Liver (tissue), 9 donors: ENCODE data around the gene RGP1. TPM values are rescaled to one million over a fixed set of nuclear protein-coding genes. Genes with fewer than 3 reads are reported as not detected.

Experiments
- DNase-seq: peaks from one replicate; pipeline ENCODE4 v3.0.0-alpha.2; 2017; ENCODE audit warnings: low spot score
- H3K27ac ChIP-seq, 2 donors: one replicate each; pipeline ENCODE4 v1.7.0; 2013; ENCODE audit warnings: inconsistent platforms in 2 of 2, low read length in 2 of 2, control low read depth in 1 of 2, low read depth in 1 of 2, mild to moderate bottlenecking in 1 of 2
- H3K27me3 ChIP-seq, 4 donors: one replicate each; pipeline versions ENCODE4 v1.6.1 to v1.7.0; 2013; ENCODE audit warnings: low read length in 3 of 4, inconsistent platforms in 1 of 4, mild to moderate bottlenecking in 1 of 4, moderate library complexity in 1 of 4; ENCODE audit not compliant: control insufficient read depth in 4 of 4, insufficient read depth in 4 of 4
- H3K36me3 ChIP-seq, 4 donors: one replicate each; pipeline versions ENCODE4 v1.6.1 to v1.7.0; 2013; ENCODE audit warnings: low read length in 3 of 4, mild to moderate bottlenecking in 3 of 4, low read depth in 1 of 4, moderate library complexity in 1 of 4; ENCODE audit not compliant: control insufficient read depth in 4 of 4, insufficient read depth in 3 of 4
- H3K4me1 ChIP-seq, 4 donors: one replicate each; pipeline versions ENCODE4 v1.6.1 to v1.7.0; 2013; ENCODE audit warnings: low read length in 3 of 4, mild to moderate bottlenecking in 3 of 4, moderate library complexity in 1 of 4; ENCODE audit not compliant: control insufficient read depth in 4 of 4, insufficient read depth in 4 of 4
- H3K4me3 ChIP-seq, 3 donors: one replicate each; pipeline versions ENCODE4 v1.6.1 to v1.7.0; 2013; ENCODE audit warnings: low read length in 3 of 3, control low read depth in 1 of 3, low read depth in 1 of 3, mild to moderate bottlenecking in 1 of 3
- H3K9ac ChIP-seq, 2 donors: one replicate each; pipeline ENCODE4 v1.7.0; 2013; ENCODE audit warnings: low read length in 2 of 2, mild to moderate bottlenecking in 2 of 2, moderate library complexity in 2 of 2, control low read depth in 1 of 2, low read depth in 1 of 2
- H3K9me3 ChIP-seq, 4 donors: one replicate each; pipeline versions ENCODE4 v1.6.1 to v1.7.0; 2013; ENCODE audit warnings: low read length in 3 of 4; ENCODE audit not compliant: control insufficient read depth in 4 of 4
- ATF3 ChIP-seq: IDR thresholded peaks from 2 replicates; pipeline ENCODE4 v1.6.1; 2016; ENCODE audit warnings: antibody characterized with exemption
- CTCF ChIP-seq: fragments of 150-350 bp; IDR thresholded peaks from 2 replicates; pipeline ENCODE4 v1.5.1; 2017; ENCODE audit warnings: improper control_type of control experiment, low read depth, low read length; ENCODE audit not compliant: missing input control
- EGR1 ChIP-seq, 2 donors: IDR thresholded peaks; 2 replicates each; pipeline ENCODE4 v1.6.1; 2016 to 2018; ENCODE audit warnings: antibody characterized with exemption in 2 of 2, low read depth in 2 of 2
- FOXA1 ChIP-seq: IDR thresholded peaks from 2 replicates; pipeline ENCODE4 v1.6.1; 2016; ENCODE audit warnings: antibody characterized with exemption
- FOXA2 ChIP-seq: IDR thresholded peaks from 2 replicates; pipeline ENCODE4 v1.6.1; 2016; ENCODE audit warnings: antibody characterized with exemption
- GABPA ChIP-seq, 2 donors: IDR thresholded peaks in 1 of 2; conservative IDR thresholded peaks in 1 of 2; 2 replicates each; pipeline ENCODE4 v1.6.1; 2016; ENCODE audit warnings: antibody characterized with exemption in 2 of 2, mild to moderate bottlenecking in 1 of 2, moderate library complexity in 1 of 2
- HNF4G ChIP-seq: IDR thresholded peaks from 2 replicates; pipeline ENCODE4 v1.6.1; 2016; ENCODE audit warnings: antibody characterized with exemption
- MAX ChIP-seq: IDR thresholded peaks from 2 replicates; pipeline ENCODE4 v1.6.1; 2016; ENCODE audit warnings: antibody characterized with exemption
- NR2F2 ChIP-seq: IDR thresholded peaks from 2 replicates; pipeline ENCODE4 v1.6.1; 2016; ENCODE audit warnings: antibody characterized with exemption
- RAD21 ChIP-seq, 2 donors: IDR thresholded peaks; 2 replicates each; pipeline ENCODE4 v1.6.1; 2016; ENCODE audit warnings: antibody characterized with exemption in 2 of 2, mild to moderate bottlenecking in 2 of 2
- REST ChIP-seq: IDR thresholded peaks from 2 replicates; pipeline ENCODE4 v1.6.1; 2016; ENCODE audit warnings: antibody characterized with exemption, mild to moderate bottlenecking
- SP1 ChIP-seq: IDR thresholded peaks from 2 replicates; pipeline ENCODE4 v1.6.1; 2018; ENCODE audit warnings: antibody characterized with exemption, mild to moderate bottlenecking
- TAF1 ChIP-seq: conservative IDR thresholded peaks from 2 replicates; pipeline ENCODE4 v1.6.1; 2016; ENCODE audit warnings: antibody characterized with exemption, mild to moderate bottlenecking
- YY1 ChIP-seq: IDR thresholded peaks from 2 replicates; pipeline ENCODE4 v1.6.1; 2016; ENCODE audit warnings: antibody characterized with exemption, mild to moderate bottlenecking
- WGBS: extraction: QIAGEN DNeasy Blood & Tissue Kit; methylation state at CpG from one replicate; pipeline ENCODE4 v1.1.7; 2013; 5-methylcytosine and 5-hydroxymethylcytosine counted together
- polyA plus RNA-seq, 2 donors: library from polyadenylated mRNA; stranded (reverse) in 1 of 2; unstranded in 1 of 2; fragments of 200-250 nt in 1 of 2; fragments of >200 nt in 1 of 2; fragmentation: Nextera tagmentation in 1 of 2; extraction: Ambion mirVana in 1 of 2; gene quantifications; one replicate each; pipeline versions ENCODE4 v1.2.1 to v1.2.3, GENCODE V29; 2013 to 2015
- total RNA-seq, 2 donors: library from RNA; depleted of rRNA; stranded (reverse); fragments of >200 nt; gene quantifications; one replicate each; pipeline ENCODE4 v1.2.3, GENCODE V29; 2014
- donor health status: healthy.
- donor health status: healthy.
- donor health status: healthy.
- donor health status: healthy.
- donor health status: healthy.

Gene RGP1
- total and polyA plus RNA-seq, 4 donors: 2.6 to 10.7 (median 5.9) TPM

GRCh38 chr9:35738924-35739323, 10.2 kb upstream of the RGP1 start:
- DNase-seq: no peak
- no peaks in the 10 kb centered on the region for H3K9me3 ChIP-seq
- WGBS: 88% methylated on average over 7 of the region's 7 CpGs
- H3K4me1 ChIP-seq: peaks cover 0 to 5% (median under 1%) of the 10 kb centered on the region in 4 donors
- peaks cover 20 to 79% (median 66%) of the 10 kb centered on the region in 4 donors for H3K36me3 ChIP-seq
- no peak overlapping the region for H3K4me3 ChIP-seq
- no peak overlapping the region for H3K9ac ChIP-seq
- no peak for TF ChIP-seq SP1
- TF ChIP-seq TAF1: no peak
- no peak for TF ChIP-seq ATF3
- no peak for TF ChIP-seq FOXA2
- TF ChIP-seq GABPA (IDR thresholded peaks at IDR 0.05 in 1 of 2, conservative IDR thresholded peaks at IDR 0.05 in 1 of 2): no peak
- no peak overlapping the region for H3K27ac ChIP-seq
- H3K27me3 ChIP-seq: no peaks in the 10 kb centered on the region

GRCh38 chr9:35740243-35740642, 8.8 kb upstream of the RGP1 start:
- H3K9ac ChIP-seq: no peak overlapping the region
- 76% methylated on average over 6 of the region's 6 CpGs for WGBS
- H3K4me3 ChIP-seq: no peak overlapping the region
- no peak overlapping the region for H3K27ac ChIP-seq
- TF ChIP-seq NR2F2 (no peak), GABPA (IDR thresholded peaks at IDR 0.05 in 1 of 2, conservative IDR thresholded peaks at IDR 0.05 in 1 of 2) (no peak)
- no peaks in the 10 kb centered on the region for H3K9me3 ChIP-seq
- no peaks in the 10 kb centered on the region for H3K27me3 ChIP-seq
- DNase-seq: no peak
- peaks cover 20 to 81% (median 74%) of the 10 kb centered on the region in 4 donors for H3K36me3 ChIP-seq
- peaks cover 0 to 4% (median 0%) of the 10 kb centered on the region in 4 donors for H3K4me1 ChIP-seq

- Histone ChIP-seq H3K4me1 (peaks cover 5 to 13% (median 10%) of the 10 kb centered on the region in 4 donors), H3K27ac (no peak overlapping the region), H3K4me3 (no peak overlapping the region), H3K9me3 (no peaks in the 10 kb centered on the region), H3K27me3 (no peaks in the 10 kb centered on the region), H3K9ac (no peak overlapping the region), H3K36me3 (peaks cover 18 to 70% (median 66%) of the 10 kb centered on the region in 4 donors)
- WGBS: 89% methylated on average over 7 of the region's 7 CpGs
- TF ChIP-seq RAD21 (IDR thresholded peaks at IDR 0.05) (no peak), SP1 (no peak), CTCF (no peak), FOXA1 (no peak), EGR1 (IDR thresholded peaks at IDR 0.05; ENCODE audit: low read depth in 2 of 2) (no peak), REST (no peak), NR2F2 (no peak), MAX (no peak), HNF4G (no peak), FOXA2 (no peak), YY1 (no peak), TAF1 (no peak)
- DNase-seq: no peak
These were observed 7.3 kb upstream of the RGP1 start for GRCh38 chr9:35741740-35742139.
